IMR-90 (cell line): ENCODE results near the gene DCLK1. TPM values are rescaled to one million over a fixed set of nuclear protein-coding genes. Genes with fewer than 3 reads are reported as not detected.

Experiments used
- ATAC-seq: fragments of 200-7000 bp; cut with Tn5 transposase; 2 replicates; pipeline ENCODE4 v1.9.1; 2020; ENCODE audit warnings: low read depth, mild to moderate bottlenecking, moderate library complexity
- BruUV-seq: library from RNA; stranded (reverse); fragments of 400-500 nt; replicated peaks from 2 replicates; lab custom pipeline; 2021; lab: Mats Ljungman, UMichigan
- CTCF ChIA-PET: fragments of 300-600 bp; formaldehyde crosslinking; extraction: SDS; loops from one replicate; lab custom pipeline; 2021; ENCODE audit warnings: antibody characterized with exemption; lab: Yijun Ruan, JAX
- POLR2A ChIA-PET: fragments of 300-600 bp; sonication (Branson Sonifier 250); formaldehyde crosslinking; loops from one replicate; lab custom pipeline; 2022; ENCODE audit warnings: antibody characterized with exemption; ENCODE audit not compliant: unreplicated experiment; lab: Charles Lee
- DNase-seq: peaks from one replicate; pipeline ENCODE4 v3.0.0; 2013
- H2AFZ ChIP-seq: replicated peaks from 2 replicates; pipeline ENCODE3; 2013; ENCODE audit warnings: low read length, mild to moderate bottlenecking; ENCODE audit not compliant: poor library complexity
- H2AK5ac ChIP-seq: 2 replicates; pipeline ENCODE4 v1.6.1; 2013; ENCODE audit warnings: low read depth, low read length, inconsistent platforms
- H2AK9ac ChIP-seq: replicated peaks from 2 replicates; pipeline ENCODE3; 2013; ENCODE audit warnings: mild to moderate bottlenecking, low read depth, low read length, moderate library complexity; ENCODE audit not compliant: poor library complexity
- H2BK120ac ChIP-seq: 2 replicates; pipeline ENCODE4 v1.6.1; 2013; ENCODE audit warnings: low read depth, low read length, inconsistent platforms
- H2BK15ac ChIP-seq: 3 replicates; pipeline ENCODE4 v1.6.1; 2013; ENCODE audit warnings: low read depth, low read length, inconsistent platforms
- H2BK20ac ChIP-seq: 2 replicates; pipeline ENCODE4 v1.6.1; 2013; ENCODE audit warnings: low read depth, mild to moderate bottlenecking, inconsistent platforms, low read length, moderate library complexity
- H2BK5ac ChIP-seq: 2 replicates; pipeline ENCODE4 v1.6.1; 2013; ENCODE audit warnings: mild to moderate bottlenecking, low read depth, low read length, inconsistent platforms; ENCODE audit not compliant: poor library complexity, severe bottlenecking
- H3K14ac ChIP-seq: replicated peaks from 2 replicates; pipeline ENCODE4 v1.6.1; 2013; ENCODE audit warnings: low read depth, low read length, inconsistent platforms
- H3K18ac ChIP-seq: 2 replicates; pipeline ENCODE4 v1.6.1; 2013; ENCODE audit warnings: low read depth, low read length, control low read depth
- H3K23ac ChIP-seq: 2 replicates; pipeline ENCODE4 v1.6.1; 2013; ENCODE audit warnings: low read depth, low read length, inconsistent platforms
- H3K27ac ChIP-seq: 2 replicates; pipeline ENCODE4 v1.5.1; 2013; ENCODE audit warnings: mild to moderate bottlenecking, control low read depth, low read length; ENCODE audit not compliant: insufficient read depth
- H3K27me3 ChIP-seq: 2 replicates; pipeline ENCODE4 v1.6.1; 2013; ENCODE audit warnings: low read length; ENCODE audit not compliant: control insufficient read depth, insufficient read depth
- H3K36me3 ChIP-seq: 2 replicates; pipeline ENCODE4 v1.6.1; 2013; ENCODE audit warnings: low read length, mixed read lengths; ENCODE audit not compliant: control insufficient read depth, insufficient read depth
- H3K4ac ChIP-seq: 2 replicates; pipeline ENCODE4 v1.6.1; 2013; ENCODE audit warnings: low read depth, low read length, inconsistent platforms
- H3K4me1 ChIP-seq: 2 replicates; pipeline ENCODE4 v1.6.1; 2013; ENCODE audit warnings: low read length, mixed read lengths; ENCODE audit not compliant: control insufficient read depth, insufficient read depth
- H3K4me2 ChIP-seq: 2 replicates; pipeline ENCODE4 v1.6.1; 2013; ENCODE audit warnings: low read depth, mild to moderate bottlenecking, control low read depth, low read length, moderate library complexity
- H3K4me3 ChIP-seq: 2 replicates; pipeline ENCODE4 v1.5.1; 2013; ENCODE audit warnings: low read depth, mild to moderate bottlenecking, control low read depth, low read length, moderate library complexity; ENCODE audit not compliant: insufficient read depth
- H3K56ac ChIP-seq: 2 replicates; pipeline ENCODE4 v1.6.1; 2013; ENCODE audit warnings: low read length, inconsistent platforms; ENCODE audit not compliant: insufficient read depth; ENCODE audit errors: extremely low read depth
- H3K79me1 ChIP-seq, 2 experiments: 2 replicates each; pipeline ENCODE4 v1.6.1; 2013; ENCODE audit warnings: low read length in 2 of 2, inconsistent platforms in 1 of 2, low read depth in 1 of 2
- H3K9ac ChIP-seq: 2 replicates; pipeline ENCODE4 v1.6.1; 2013; ENCODE audit warnings: low read depth, low read length, control low read depth
- H3K9me1 ChIP-seq: 2 replicates; pipeline ENCODE4 v1.6.1; 2013; ENCODE audit warnings: low read length, inconsistent platforms; ENCODE audit not compliant: insufficient read depth
- H3K9me3 ChIP-seq: 2 replicates; pipeline ENCODE4 v1.6.1; 2013; ENCODE audit warnings: low read length; ENCODE audit not compliant: control insufficient read depth, insufficient read depth
- H4K20me1 ChIP-seq: 2 replicates; pipeline ENCODE4 v1.6.1; 2013; ENCODE audit warnings: low read length, inconsistent platforms; ENCODE audit not compliant: insufficient read depth
- H4K5ac ChIP-seq: 2 replicates; pipeline ENCODE4 v1.6.1; 2013; ENCODE audit warnings: mild to moderate bottlenecking, low read depth, low read length, control low read depth
- H4K8ac ChIP-seq, 2 experiments: 2 replicates each; pipeline ENCODE4 v1.6.1; 2013; ENCODE audit warnings: low read depth in 2 of 2, low read length in 2 of 2, control low read depth in 1 of 2, inconsistent platforms in 1 of 2
- H4K91ac ChIP-seq: 2 replicates; pipeline ENCODE4 v1.6.1; 2013; ENCODE audit warnings: low read depth, low read length, inconsistent platforms; ENCODE audit not compliant: insufficient read depth
- BHLHE40 ChIP-seq: fragments of 150-350 bp; IDR thresholded peaks from 2 replicates; pipeline ENCODE4 v1.6.1; 2016; ENCODE audit warnings: mild to moderate bottlenecking, low read depth, low read length
- CEBPB ChIP-seq: IDR thresholded peaks from 2 replicates; pipeline ENCODE4 v1.6.1; 2012; ENCODE audit warnings: low read depth, low read length, improper control_type of control experiment
- CHD1 ChIP-seq: IDR thresholded peaks from 2 replicates; pipeline ENCODE4 v1.6.1; 2012; ENCODE audit warnings: low read depth, low read length, improper control_type of control experiment
- ELK1 ChIP-seq: fragments of 150-350 bp; IDR thresholded peaks from 2 replicates; pipeline ENCODE4 v1.6.1; 2016; ENCODE audit warnings: low read depth, mild to moderate bottlenecking, low read length, moderate library complexity, borderline replicate concordance
- FOS ChIP-seq: fragments of 150-350 bp; IDR thresholded peaks from 2 replicates; pipeline ENCODE4 v1.6.1; 2016; ENCODE audit warnings: low read depth, low read length
- MAFK ChIP-seq: IDR thresholded peaks from 2 replicates; pipeline ENCODE4 v1.6.1; 2012; ENCODE audit warnings: low read depth, low read length, improper control_type of control experiment
- MAZ ChIP-seq: IDR thresholded peaks from 2 replicates; pipeline ENCODE4 v1.6.1; 2012; ENCODE audit warnings: low read depth, mild to moderate bottlenecking, low read length, improper control_type of control experiment, moderate library complexity, borderline replicate concordance
- NFE2L2 ChIP-seq: fragments of 150-350 bp; IDR thresholded peaks from 2 replicates; pipeline ENCODE4 v1.6.1; 2016; ENCODE audit warnings: low read depth, mild to moderate bottlenecking, low read length
- POLR2A ChIP-seq: IDR thresholded peaks from 2 replicates; pipeline ENCODE4 v1.6.1; 2012; ENCODE audit warnings: mild to moderate bottlenecking, low read depth, low read length
- RAD21 ChIP-seq: IDR thresholded peaks from 2 replicates; pipeline ENCODE4 v1.6.1; 2012; ENCODE audit warnings: low read length, improper control_type of control experiment
- RCOR1 ChIP-seq: IDR thresholded peaks from 2 replicates; pipeline ENCODE4 v1.6.1; 2012; ENCODE audit warnings: mild to moderate bottlenecking, low read length, improper control_type of control experiment; ENCODE audit not compliant: insufficient replicate concordance
- RFX5 ChIP-seq: IDR thresholded peaks from 2 replicates; pipeline ENCODE4 v1.8.0; 2012; ENCODE audit warnings: low read depth, mild to moderate bottlenecking, low read length, moderate library complexity
- WGBS, 2 experiments: methylation state at CpG; one replicate each; pipeline versions ENCODE4 v1.1.5 to v1.1.7; 2013; ENCODE audit warnings: missing lambda C conversion rate in 2 of 2; ENCODE audit not compliant: insufficient read length in 1 of 2; ENCODE audit errors: extremely low coverage in 2 of 2; 5-methylcytosine and 5-hydroxymethylcytosine counted together
- dilution Hi-C: fragments of 300-500 bp; cut with HindIII; formaldehyde crosslinking; loops from one replicate; pipeline ENCODE4 v1.14.3; 2018; ENCODE audit warnings: low sequenced_read_pairs; ENCODE audit not compliant: unreplicated experiment
- in situ Hi-C: fragments of 300-500 bp; cut with MboI; formaldehyde crosslinking; loops from 3 replicates; pipeline ENCODE4 v1.14.3; 2019; ENCODE audit warnings: low sequenced_read_pairs, inconsistent platforms, mixed read lengths
- intact Hi-C: fragments of 100-400 bp; cut with micrococcal nuclease; formaldehyde crosslinking; loops from 2 replicates; pipeline ENCODE4 v1.10.0; 2022
- polyA plus RNA-seq, 3 experiments: library from polyadenylated mRNA; depleted of rRNA; stranded (reverse); fragments of >200 nt; gene quantifications; 2 replicates each; pipeline ENCODE4 v1.2.3, GENCODE V29; 2012; ENCODE audit warnings: low replicate concordance in 1 of 3
- total RNA-seq: library from RNA; depleted of rRNA; stranded (reverse); fragments of >200 nt; gene quantifications from 2 replicates; pipeline ENCODE4 v1.2.3, GENCODE V29; 2012
- TF ChIP-seq, protein P1 (sequence below): conservative IDR thresholded peaks from 2 replicates; pipeline ENCODE4 v1.5.1; 2012; ENCODE audit warnings: mild to moderate bottlenecking, low read depth, low read length, improper control_type of control experiment
- TF ChIP-seq, protein P2 (sequence below): fragments of 150-350 bp; IDR thresholded peaks from 2 replicates; pipeline ENCODE4 v1.6.1; 2017; ENCODE audit warnings: mild to moderate bottlenecking, antibody characterized with exemption, low read length, low read depth

DCLK1 gene
- total and polyA plus RNA-seq, 2 of the 4 experiments (the other 2 are of a cell fraction): under 0.01 to 0.02 TPM

GRCh38 chr13:36133950-36134626, 2.9 kb upstream of the DCLK1 start:
- ChIA-PET POLR2A (no interaction called here), CTCF (no interaction called here)
- Histone ChIP-seq H3K27ac (no peak overlapping the region), H3K56ac (no peak overlapping the region), H2BK5ac (no peak overlapping the region), H4K8ac (no peak overlapping the region), H3K23ac (no peak overlapping the region), H3K79me1 (no peaks in the 10 kb centered on the region), H4K20me1 (no peaks in the 10 kb centered on the region), H2BK20ac (no peak overlapping the region), H4K91ac (no peak overlapping the region), H3K9ac (no peak overlapping the region), H3K18ac (no peak overlapping the region), H3K4me3 (no peak overlapping the region), H3K14ac (no peak overlapping the region), H2AK5ac (no peak overlapping the region), H3K4me2 (no peak overlapping the region), H2AK9ac (no peak overlapping the region), H3K4me1 (no peaks in the 10 kb centered on the region), H3K9me1 (no peaks in the 10 kb centered on the region), H3K9me3 (no peaks in the 10 kb centered on the region), H2BK15ac (no peak overlapping the region), H3K36me3 (no peaks in the 10 kb centered on the region), H2BK120ac (no peak overlapping the region), H3K27me3 (peaks cover 27% of the 10 kb centered on the region), H2AFZ (no peak overlapping the region), H4K5ac (no peak overlapping the region), H3K4ac (no peak overlapping the region)
- TF ChIP-seq, protein P1, sequence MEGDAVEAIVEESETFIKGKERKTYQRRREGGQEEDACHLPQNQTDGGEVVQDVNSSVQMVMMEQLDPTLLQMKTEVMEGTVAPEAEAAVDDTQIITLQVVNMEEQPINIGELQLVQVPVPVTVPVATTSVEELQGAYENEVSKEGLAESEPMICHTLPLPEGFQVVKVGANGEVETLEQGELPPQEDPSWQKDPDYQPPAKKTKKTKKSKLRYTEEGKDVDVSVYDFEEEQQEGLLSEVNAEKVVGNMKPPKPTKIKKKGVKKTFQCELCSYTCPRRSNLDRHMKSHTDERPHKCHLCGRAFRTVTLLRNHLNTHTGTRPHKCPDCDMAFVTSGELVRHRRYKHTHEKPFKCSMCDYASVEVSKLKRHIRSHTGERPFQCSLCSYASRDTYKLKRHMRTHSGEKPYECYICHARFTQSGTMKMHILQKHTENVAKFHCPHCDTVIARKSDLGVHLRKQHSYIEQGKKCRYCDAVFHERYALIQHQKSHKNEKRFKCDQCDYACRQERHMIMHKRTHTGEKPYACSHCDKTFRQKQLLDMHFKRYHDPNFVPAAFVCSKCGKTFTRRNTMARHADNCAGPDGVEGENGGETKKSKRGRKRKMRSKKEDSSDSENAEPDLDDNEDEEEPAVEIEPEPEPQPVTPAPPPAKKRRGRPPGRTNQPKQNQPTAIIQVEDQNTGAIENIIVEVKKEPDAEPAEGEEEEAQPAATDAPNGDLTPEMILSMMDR: no peak
- TF ChIP-seq POLR2A: no peak
- no peak for TF ChIP-seq CEBPB
- TF ChIP-seq MAZ: no peak
- no peak for TF ChIP-seq CHD1
- TF ChIP-seq MAFK: no peak
- no peak for TF ChIP-seq RCOR1
- no peak for TF ChIP-seq FOS
- no peak for TF ChIP-seq BHLHE40
- no peak for TF ChIP-seq RAD21
- TF ChIP-seq, protein P2, sequence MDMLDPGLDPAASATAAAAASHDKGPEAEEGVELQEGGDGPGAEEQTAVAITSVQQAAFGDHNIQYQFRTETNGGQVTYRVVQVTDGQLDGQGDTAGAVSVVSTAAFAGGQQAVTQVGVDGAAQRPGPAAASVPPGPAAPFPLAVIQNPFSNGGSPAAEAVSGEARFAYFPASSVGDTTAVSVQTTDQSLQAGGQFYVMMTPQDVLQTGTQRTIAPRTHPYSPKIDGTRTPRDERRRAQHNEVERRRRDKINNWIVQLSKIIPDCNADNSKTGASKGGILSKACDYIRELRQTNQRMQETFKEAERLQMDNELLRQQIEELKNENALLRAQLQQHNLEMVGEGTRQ: no peak
- TF ChIP-seq RFX5: no peak
- TF ChIP-seq NFE2L2: no peak
- TF ChIP-seq ELK1: no peak
- WGBS, 2 experiments: no CpG with 5 or more reads among the region's 5 CpGs
- intact Hi-C loops (no loop called here), dilution Hi-C loops (no loop called here), in situ Hi-C loops (no loop called here)
- ATAC-seq (no peak), DNase-seq (no peak)
- no TSS peak for BruUV-seq
